OCI-M2 (cell line): ENCODE data around the gene SGK1.
"Not testable (repeated sequence)": the region's sequence is repeated elsewhere in the genome, so short reads cannot be mapped to it uniquely, and the experiment has no call there.

Experiments used
- DNase-seq: peaks from one replicate; lab custom pipeline; 2025; ENCODE audit not compliant: unreplicated experiment; lab: John Stamatoyannopoulos, UW

SGK1 gene

GRCh38 chr6:134307075-134307474 is 10.8 kb downstream of the SGK1 start:
- DNase-seq = no peak

GRCh38 chr6:134304381-134304780 is 13.5 kb downstream of the SGK1 start:
- not testable (repeated sequence) for DNase-seq

- DNase-seq = no peak
Observed at GRCh38 chr6:134303891-134304290, 14.0 kb downstream of the SGK1 start.

GRCh38 chr6:134299236-134299635 is 18.7 kb downstream of the SGK1 start:
- no peak for DNase-seq

- DNase-seq = no peak
Observed at GRCh38 chr6:134296762-134297161, 21.1 kb downstream of the SGK1 start.

- peak; percentile 58 for DNase-seq
Observed at GRCh38 chr6:134295953-134296553, 21.9 kb downstream of the SGK1 start.

- no peak for DNase-seq
Observed at GRCh38 chr6:134293659-134294161, 24.2 kb downstream of the SGK1 start.

- DNase-seq = no peak
Observed at GRCh38 chr6:134291156-134291555, 26.8 kb downstream of the SGK1 start.

GRCh38 chr6:134289204-134289575 is 28.7 kb downstream of the SGK1 start:
- no peak for DNase-seq

- DNase-seq = no peak
Observed at GRCh38 chr6:134288538-134289203, 29.2 kb downstream of the SGK1 start.

GRCh38 chr6:134287859-134288537 is 29.9 kb downstream of the SGK1 start:
- no peak for DNase-seq

GRCh38 chr6:134282816-134283215 is 35.1 kb downstream of the SGK1 start:
- no peak for DNase-seq

GRCh38 chr6:134281388-134281787 is 36.5 kb downstream of the SGK1 start:
- DNase-seq = no peak

- no peak for DNase-seq
Observed at GRCh38 chr6:134278000-134278399, 39.9 kb downstream of the SGK1 start.

- not testable (repeated sequence) for DNase-seq
Observed at GRCh38 chr6:134276891-134277377, 41.0 kb downstream of the SGK1 start.

- no peak for DNase-seq
Observed at GRCh38 chr6:134272374-134272773, 45.5 kb downstream of the SGK1 start.

GRCh38 chr6:134267917-134268361 is 50.0 kb downstream of the SGK1 start:
- DNase-seq = no peak

GRCh38 chr6:134266776-134267175 is 51.1 kb downstream of the SGK1 start:
- no peak for DNase-seq

- no peak for DNase-seq
Observed at GRCh38 chr6:134261766-134262165, 56.1 kb downstream of the SGK1 start.

- DNase-seq = no peak
Observed at GRCh38 chr6:134258849-134259306, 59.0 kb downstream of the SGK1 start.

- DNase-seq = no peak
Observed at GRCh38 chr6:134257516-134257915, 60.4 kb downstream of the SGK1 start.

- DNase-seq = no peak
Observed at GRCh38 chr6:134256862-134257261, 61.0 kb downstream of the SGK1 start.
